22Rv1 (cell line): ENCODE data around the gene COG2.

Experiments used
- CTCF ChIP-seq: fragments of 450-650 bp; IDR thresholded peaks from 2 replicates; pipeline ENCODE4 v1.5.1; 2017; ENCODE audit warnings: mild to moderate bottlenecking
- ZFX ChIP-seq: fragments of 450-650 bp; IDR thresholded peaks from 2 replicates; pipeline ENCODE4 v1.6.1; 2017; ENCODE audit warnings: antibody characterized with exemption, borderline replicate concordance

- no peak for TF ChIP-seq CTCF
- TF ChIP-seq ZFX: no peak
Measured at GRCh38 chr1:230691615-230692014, 49.3 kb downstream of the COG2 start.
